KOPT-K1 (cell line): ENCODE data around the gene IRAK2.

ENCODE experiments used
- H3K27ac ChIP-seq: fragments of 200-600 bp; sonication (generic); 2 replicates; pipeline ENCODE4 v1.5.1; 2016; ENCODE audit warnings: antibody characterized with exemption, mild to moderate bottlenecking, low read depth, low read length; ENCODE audit not compliant: poor library complexity, severe bottlenecking
- H3K36me3 ChIP-seq: fragments of 200-600 bp; sonication (generic); 2 replicates; pipeline ENCODE4 v1.5.1; 2017; ENCODE audit warnings: antibody characterized with exemption, mild to moderate bottlenecking, low read length, moderate library complexity; ENCODE audit not compliant: insufficient read depth
- H3K9me3 ChIP-seq: fragments of 200-600 bp; sonication (generic); 2 replicates; pipeline ENCODE4 v1.5.1; 2017; ENCODE audit warnings: antibody characterized with exemption, low read length, mild to moderate bottlenecking; ENCODE audit not compliant: insufficient read depth, poor library complexity, severe bottlenecking

IRAK2 gene

DNA sequence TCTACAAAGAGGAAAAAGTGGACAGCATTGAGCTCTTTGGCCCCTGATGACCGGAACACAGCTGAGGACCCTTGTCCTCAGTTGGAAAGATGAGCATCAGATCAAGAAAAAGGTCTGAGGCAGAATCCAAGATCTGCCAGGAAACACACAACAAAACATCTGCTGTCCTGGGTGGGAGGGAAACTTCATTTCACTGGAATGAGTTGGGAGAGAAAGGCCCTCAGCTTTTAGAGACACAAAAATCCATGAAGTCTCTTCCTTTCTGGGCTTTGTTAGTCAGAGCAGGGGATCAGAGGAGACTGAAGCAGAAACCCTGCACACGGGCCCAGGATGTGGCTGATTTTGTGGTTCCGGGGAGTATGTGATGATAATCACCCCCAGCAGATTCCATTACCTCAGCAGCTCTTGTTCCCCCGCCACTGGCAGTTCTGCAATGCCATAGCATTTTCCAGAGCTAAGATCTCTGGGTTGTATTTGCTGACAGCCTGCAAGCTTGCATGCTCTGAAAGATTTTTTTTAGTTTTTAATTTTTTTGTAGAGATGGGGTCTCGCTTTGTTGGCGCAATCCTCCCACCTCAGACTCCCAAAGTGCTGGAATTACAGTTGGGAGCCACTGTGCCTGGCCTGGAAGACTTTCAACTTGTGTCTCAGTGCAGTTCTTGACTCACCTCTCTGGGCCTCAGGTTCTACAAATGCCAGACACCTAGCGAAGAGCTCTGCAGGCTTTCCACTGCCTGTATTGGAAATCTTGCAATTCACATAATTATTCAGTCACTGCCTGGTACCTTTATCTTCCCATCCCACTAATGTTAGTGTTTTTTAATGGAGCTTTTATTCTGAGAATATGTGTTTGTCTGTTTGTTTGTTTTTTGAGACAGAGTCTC, 77.7 kb downstream of the IRAK2 start:
- Histone ChIP-seq H3K9me3 (peaks cover 16% of the 10 kb centered on the region), H3K36me3 (no peaks in the 10 kb centered on the region), H3K27ac (peak overlapping the region; percentile 64)

GRCh38 chr3:10244009-10244408, 79.3 kb downstream of the IRAK2 start:
- H3K9me3 ChIP-seq, result peaks cover 16% of the 10 kb centered on the region
- no peaks in the 10 kb centered on the region for H3K36me3 ChIP-seq
- H3K27ac ChIP-seq, result no peak overlapping the region

GRCh38 chr3:10245081-10245712, 80.5 kb downstream of the IRAK2 start:
- Histone ChIP-seq H3K27ac (no peak overlapping the region), H3K36me3 (peaks cover 6% of the 10 kb centered on the region; the same call in 1 of the 2 replicates), H3K9me3 (peaks cover 16% of the 10 kb centered on the region)

GRCh38 chr3:10247679-10248183, 83.0 kb downstream of the IRAK2 start:
- H3K27ac ChIP-seq, result peak overlapping the region; percentile 83
- H3K36me3 ChIP-seq, result peaks cover 26% of the 10 kb centered on the region
- H3K9me3 ChIP-seq, result peaks cover 16% of the 10 kb centered on the region

DNA sequence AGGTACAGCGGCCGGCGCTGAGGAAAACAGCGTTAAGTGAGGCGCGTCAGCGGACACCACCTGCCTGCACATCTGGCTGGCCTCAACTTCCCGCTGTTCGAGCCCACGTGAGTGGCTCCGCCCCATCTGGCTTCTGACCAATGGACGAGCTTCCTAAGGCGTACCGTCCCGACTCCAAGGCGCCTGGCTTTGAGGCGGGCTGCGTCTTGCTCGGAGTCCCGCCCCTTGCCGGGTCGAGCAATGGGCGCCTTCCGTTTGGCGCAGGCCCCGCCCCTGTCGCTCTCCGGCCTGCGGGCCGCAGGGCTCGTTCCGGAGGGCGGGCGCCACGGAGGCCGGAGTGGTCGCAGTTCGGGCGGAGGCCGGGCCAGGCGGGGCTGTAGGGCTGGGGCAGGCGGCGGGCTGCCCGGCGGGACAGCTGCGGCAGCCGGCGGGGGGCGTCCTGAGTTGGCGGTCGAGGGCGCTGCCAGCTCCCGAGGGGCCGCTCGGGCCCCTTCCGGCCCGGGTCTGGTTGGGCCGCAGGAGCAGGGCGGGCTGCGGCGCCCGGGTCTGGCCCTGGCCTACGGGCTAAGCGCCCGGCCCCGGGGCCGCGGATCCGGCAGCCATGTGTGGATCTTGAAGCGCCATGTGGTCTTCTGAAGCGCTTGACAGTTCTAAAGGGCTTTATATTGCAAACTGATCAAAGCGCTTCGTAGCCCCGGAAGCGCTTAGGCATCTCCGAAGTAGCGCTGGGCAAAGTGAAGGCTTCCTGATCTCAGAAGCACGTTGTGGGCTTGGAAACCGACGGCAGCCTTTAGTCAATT, 83.7 kb downstream of the IRAK2 start, which contains the start of gene TATDN2:
TATDN2 (plus strand) TSS at position 276 of the 800 bp plus-strand sequence. CDS start 742 bp downstream, outside the sequence.
- Histone ChIP-seq H3K27ac (peak within 1 kb of the TSS; percentile 83), H3K9me3 (peaks cover 16% of the 10 kb centered on the region), H3K36me3 (peaks cover 32% of the 10 kb centered on the region)

- Histone ChIP-seq H3K36me3 (peaks cover 40% of the 10 kb centered on the region), H3K27ac (peak overlapping the region; percentile 83), H3K9me3 (peaks cover 16% of the 10 kb centered on the region)
Observed at GRCh38 chr3:10248984-10249748, 84.4 kb downstream of the IRAK2 start.

- H3K9me3 ChIP-seq, result peaks cover 15% of the 10 kb centered on the region
- peaks cover 47% of the 10 kb centered on the region for H3K36me3 ChIP-seq
- H3K27ac ChIP-seq, result peak overlapping the region; percentile 83
Observed at GRCh38 chr3:10249833-10250232, 85.1 kb downstream of the IRAK2 start.

DNA sequence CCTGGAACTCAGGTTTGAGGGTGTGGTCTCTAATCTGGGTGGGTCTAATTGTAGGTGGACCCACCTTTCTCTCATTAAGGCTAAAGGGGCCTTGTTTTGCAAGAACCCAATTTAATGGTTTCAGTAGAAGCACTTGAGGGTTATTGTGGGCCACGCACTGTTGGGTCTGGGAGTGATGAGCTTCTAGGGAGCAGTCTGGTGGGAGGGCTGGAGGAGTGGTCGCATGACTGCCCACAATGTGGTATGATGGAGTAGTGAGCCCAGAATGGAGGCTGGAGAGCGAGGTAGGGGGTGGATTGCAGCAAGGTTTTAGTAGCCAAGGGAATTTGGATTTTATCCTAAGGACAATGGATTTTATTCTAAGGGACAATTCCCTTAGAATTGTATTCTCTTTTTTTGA, 86.3 kb downstream of the IRAK2 start:
- Histone ChIP-seq H3K9me3 (peaks cover 3% of the 10 kb centered on the region), H3K36me3 (peaks cover 58% of the 10 kb centered on the region), H3K27ac (no peak overlapping the region)

- Histone ChIP-seq H3K27ac (no peak overlapping the region), H3K9me3 (no peaks in the 10 kb centered on the region), H3K36me3 (peaks cover 83% of the 10 kb centered on the region)
Observed at GRCh38 chr3:10253731-10254130, 89.0 kb downstream of the IRAK2 start.

DNA sequence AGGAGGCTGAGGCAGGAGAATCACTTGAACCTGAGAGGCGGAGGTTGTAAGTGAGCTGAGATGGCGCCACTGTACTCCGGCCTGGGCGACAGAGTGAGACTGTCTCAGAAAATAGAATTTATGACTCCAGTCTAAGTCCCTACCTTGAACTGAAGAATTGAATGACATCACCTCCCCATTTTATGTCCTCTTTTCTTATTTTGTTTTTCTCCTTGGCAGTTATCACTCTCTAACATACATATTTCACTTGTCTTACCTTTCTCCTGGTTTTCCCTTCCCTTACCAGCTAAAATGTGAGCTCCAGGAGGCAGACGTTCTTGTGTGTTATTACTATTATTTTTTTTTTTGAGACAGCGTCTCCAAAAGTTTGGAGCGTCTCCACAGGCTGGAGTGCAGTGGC, 91.1 kb downstream of the IRAK2 start:
- Histone ChIP-seq H3K9me3 (no peaks in the 10 kb centered on the region), H3K27ac (no peak overlapping the region), H3K36me3 (peaks cover 91% of the 10 kb centered on the region)

DNA sequence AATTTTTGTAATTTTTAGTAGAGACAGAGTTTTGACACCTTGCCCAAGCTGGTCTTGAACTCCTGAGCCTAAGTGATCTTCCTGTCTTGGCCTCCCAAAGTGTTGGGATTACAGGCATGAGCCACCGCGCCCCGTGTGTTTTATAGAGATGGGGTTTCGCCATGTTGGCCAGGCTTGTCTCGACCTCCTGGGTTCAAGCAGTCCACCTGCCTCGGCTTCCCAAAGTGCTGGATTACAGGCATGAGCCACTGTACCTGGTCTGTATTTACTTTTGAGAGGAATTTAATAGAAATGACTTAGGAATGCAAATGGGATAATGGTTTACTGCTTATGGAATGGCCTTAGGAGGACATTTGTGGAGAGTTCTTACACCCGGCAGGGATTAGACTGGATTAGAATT, 94.3 kb downstream of the IRAK2 start:
- Histone ChIP-seq H3K27ac (no peak overlapping the region), H3K36me3 (peaks cover 97% of the 10 kb centered on the region)

GRCh38 chr3:10259798-10260197, 95.1 kb downstream of the IRAK2 start:
- no peak overlapping the region for H3K27ac ChIP-seq
- H3K36me3 ChIP-seq, result peaks cover 97% of the 10 kb centered on the region
- no peaks in the 10 kb centered on the region for H3K9me3 ChIP-seq

More for the DNA sequence above, 94.3 kb downstream of the IRAK2 start:
- H3K9me3 ChIP-seq, result no peaks in the 10 kb centered on the region

DNA sequence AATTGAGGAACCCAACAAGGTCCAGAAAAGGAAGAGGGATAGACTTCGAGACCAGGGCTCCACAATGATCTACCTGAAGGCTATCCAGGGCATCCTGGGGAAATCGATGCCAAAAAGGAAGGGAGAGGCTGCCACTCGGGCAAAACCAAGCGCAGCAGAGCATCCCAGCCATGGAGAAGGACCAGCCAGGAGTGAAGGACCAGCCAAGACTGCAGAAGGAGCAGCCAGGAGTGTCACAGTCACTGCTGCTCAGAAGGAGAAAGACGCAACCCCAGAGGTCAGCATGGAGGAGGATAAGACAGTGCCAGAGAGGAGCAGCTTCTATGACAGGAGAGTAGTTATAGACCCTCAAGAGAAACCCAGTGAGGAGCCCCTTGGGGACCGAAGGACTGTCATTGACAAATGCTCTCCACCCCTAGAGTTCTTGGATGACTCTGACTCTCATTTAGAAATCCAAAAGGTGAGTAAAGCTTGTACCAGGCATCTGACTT, 95.5 kb downstream of the IRAK2 start:
- H3K36me3 ChIP-seq, result peaks cover 97% of the 10 kb centered on the region

DNA sequence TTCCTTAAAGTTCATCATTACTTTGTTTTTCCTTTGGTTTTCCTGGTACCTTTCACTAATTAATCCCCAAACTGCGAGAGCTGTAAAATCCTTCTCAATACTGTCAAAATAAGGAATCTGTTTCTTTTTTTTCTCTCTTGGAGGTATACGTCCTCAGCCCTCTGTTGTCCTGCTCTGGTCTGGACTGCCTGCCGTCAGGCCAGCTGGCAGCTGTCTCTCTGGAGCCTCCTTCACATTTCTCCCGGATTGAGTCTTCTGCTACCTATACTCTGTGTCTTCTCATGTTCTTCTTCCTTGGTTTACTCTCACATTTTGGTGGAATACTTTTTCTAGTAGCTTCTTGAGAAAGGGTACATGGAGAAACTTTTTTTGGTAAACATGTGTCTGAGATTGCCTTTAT, 97.3 kb downstream of the IRAK2 start:
- H3K9me3 ChIP-seq, result no peaks in the 10 kb centered on the region
- peaks cover 96% of the 10 kb centered on the region for H3K36me3 ChIP-seq
- H3K27ac ChIP-seq, result no peak overlapping the region

More for the DNA sequence above, 95.5 kb downstream of the IRAK2 start:
- H3K27ac ChIP-seq, result no peak overlapping the region
- no peaks in the 10 kb centered on the region for H3K9me3 ChIP-seq
